Stimulated activated CD8-positive, alpha-beta memory T cell treated with anti-CD3 and anti-CD28 coated beads, Interleukin-12 subunit alpha, Interleukin-12 subunit beta, amount 100 ng/mL, for 24 hours (primary cell): ENCODE results near the gene ZNF814.
A peak's percentile ranks its signal among the peaks of the same experiment; 100 is the strongest.
"Not testable (repeated sequence)": the region's sequence is repeated elsewhere in the genome, so short reads cannot be mapped to it uniquely, and the experiment has no call there.

Experiments
- DNase-seq: peaks from one replicate; pipeline ENCODE4 v3.0.0-alpha.2; 2020; ENCODE audit errors: extremely low read depth

The ZNF814 gene

GRCh38 chr19:57862351-57862750 is 26.5 kb downstream of the ZNF814 start:
- not testable (repeated sequence) for DNase-seq

- DNase-seq = not testable (repeated sequence)
Measured at GRCh38 chr19:57854117-57854516, 34.7 kb downstream of the ZNF814 start.

- DNase-seq = not testable (repeated sequence)
Measured at GRCh38 chr19:57851812-57852603, 36.8 kb downstream of the ZNF814 start.

- DNase-seq = no peak
Measured at GRCh38 chr19:57850553-57851017, 38.3 kb downstream of the ZNF814 start.

- peak; percentile 62 for DNase-seq
Measured at GRCh38 chr19:57849666-57850473, 39.0 kb downstream of the ZNF814 start, which contains the start of gene ZNF587. Gene ZNF587, plus strand, starts transcription at chr19:57849859. Its CDS starts 180 bp downstream, at chr19:57850039.

- not testable (repeated sequence) for DNase-seq
Measured at GRCh38 chr19:57849162-57849665, 39.6 kb downstream of the ZNF814 start.

GRCh38 chr19:57847164-57847563 is 41.7 kb downstream of the ZNF814 start:
- not testable (repeated sequence) for DNase-seq

- no peak for DNase-seq
Measured at GRCh38 chr19:57841122-57841763, 47.6 kb downstream of the ZNF814 start.

- DNase-seq = not testable (repeated sequence)
Measured at GRCh38 chr19:57838622-57839191, 50.1 kb downstream of the ZNF814 start.

- DNase-seq = not testable (repeated sequence)
Measured at GRCh38 chr19:57836991-57837390, 51.8 kb downstream of the ZNF814 start.

- no peak for DNase-seq
Measured at GRCh38 chr19:57830071-57830602, 58.7 kb downstream of the ZNF814 start, which contains the start of gene ZNF587B. Gene ZNF587B, plus strand, starts transcription at chr19:57830299. Its CDS starts 230 bp downstream, at chr19:57830529.

- DNase-seq = no peak
Measured at GRCh38 chr19:57829316-57829715, 59.5 kb downstream of the ZNF814 start.

- no peak for DNase-seq
Measured at GRCh38 chr19:57825511-57825910, 63.3 kb downstream of the ZNF814 start.

- DNase-seq = not testable (repeated sequence)
Measured at GRCh38 chr19:57823608-57824007, 65.2 kb downstream of the ZNF814 start.

GRCh38 chr19:57823155-57823554 is 65.7 kb downstream of the ZNF814 start:
- not testable (repeated sequence) for DNase-seq

GRCh38 chr19:57821501-57821900 is 67.3 kb downstream of the ZNF814 start:
- DNase-seq = not testable (repeated sequence)

- DNase-seq = not testable (repeated sequence)
Measured at GRCh38 chr19:57821095-57821494, 67.7 kb downstream of the ZNF814 start.

GRCh38 chr19:57820599-57820998 is 68.2 kb downstream of the ZNF814 start:
- DNase-seq = no peak

GRCh38 chr19:57819475-57820148 is 69.2 kb downstream of the ZNF814 start:
- peak; percentile 47 for DNase-seq

- DNase-seq = no peak
Measured at GRCh38 chr19:57818378-57818777, 70.5 kb downstream of the ZNF814 start.
